ENCODE measurements around the gene MMP25. TPM values are rescaled to one million over a fixed set of nuclear protein-coding genes. Genes with fewer than 3 reads are reported as not detected.
"Not testable (repeated sequence)": the region's sequence is repeated elsewhere in the genome, so short reads cannot be mapped to it uniquely, and the experiment has no call there.

MMP25 gene
- total RNA-seq, 1 experiment from 2014 or later: 0.80 TPM

GRCh38 chr16:3066440-3066748, 20.0 kb downstream of the MMP25 start:
- intact Hi-C loops (cut with micrococcal nuclease; ENCODE audit: unreplicated experiment): no loop called here
- BruUV-seq (replicated peaks): no TSS peak
- no peaks in the 10 kb centered on the region for H3K4me1 ChIP-seq (ENCODE audit: insufficient read depth, low read length, poor library complexity, severe bottlenecking)
- H3K4me3 ChIP-seq (ENCODE audit: low read depth, low read length, poor library complexity, severe bottlenecking): no peak overlapping the region
- no peak overlapping the region for H3K27ac ChIP-seq (ENCODE audit: low read depth, low read length, poor library complexity, severe bottlenecking)
- DNase-seq (ENCODE audit: low spot score): no peak
- no peaks in the 10 kb centered on the region for H3K9me3 ChIP-seq (ENCODE audit: low read depth, low read length, poor library complexity, severe bottlenecking)
- TF ChIP-seq, protein P1, sequence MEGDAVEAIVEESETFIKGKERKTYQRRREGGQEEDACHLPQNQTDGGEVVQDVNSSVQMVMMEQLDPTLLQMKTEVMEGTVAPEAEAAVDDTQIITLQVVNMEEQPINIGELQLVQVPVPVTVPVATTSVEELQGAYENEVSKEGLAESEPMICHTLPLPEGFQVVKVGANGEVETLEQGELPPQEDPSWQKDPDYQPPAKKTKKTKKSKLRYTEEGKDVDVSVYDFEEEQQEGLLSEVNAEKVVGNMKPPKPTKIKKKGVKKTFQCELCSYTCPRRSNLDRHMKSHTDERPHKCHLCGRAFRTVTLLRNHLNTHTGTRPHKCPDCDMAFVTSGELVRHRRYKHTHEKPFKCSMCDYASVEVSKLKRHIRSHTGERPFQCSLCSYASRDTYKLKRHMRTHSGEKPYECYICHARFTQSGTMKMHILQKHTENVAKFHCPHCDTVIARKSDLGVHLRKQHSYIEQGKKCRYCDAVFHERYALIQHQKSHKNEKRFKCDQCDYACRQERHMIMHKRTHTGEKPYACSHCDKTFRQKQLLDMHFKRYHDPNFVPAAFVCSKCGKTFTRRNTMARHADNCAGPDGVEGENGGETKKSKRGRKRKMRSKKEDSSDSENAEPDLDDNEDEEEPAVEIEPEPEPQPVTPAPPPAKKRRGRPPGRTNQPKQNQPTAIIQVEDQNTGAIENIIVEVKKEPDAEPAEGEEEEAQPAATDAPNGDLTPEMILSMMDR (conservative IDR thresholded peaks at IDR 0.05; ENCODE audit: low read depth, low read length): no peak
- TF ChIP-seq EZH2 (IDR thresholded peaks at IDR 0.05; ENCODE audit: borderline replicate concordance, low read depth, low read length, poor library complexity, severe bottlenecking): no peak
- CTCF ChIA-PET: interaction anchor here (0.6 kb wide), 1 partner anchor 958 kb away, joined by 3 read pairs; no protein-coding TSS in a partner anchor
- no peaks in the 10 kb centered on the region for H3K27me3 ChIP-seq (replicated peaks; ENCODE audit: insufficient read depth, low read depth, low read length, poor library complexity)
- no peaks in the 10 kb centered on the region for H3K36me3 ChIP-seq (ENCODE audit: insufficient read depth, low read length, poor library complexity, severe bottlenecking)
- POLR2A ChIA-PET (ENCODE audit: low non-redundant PET): no interaction called here

DNA sequence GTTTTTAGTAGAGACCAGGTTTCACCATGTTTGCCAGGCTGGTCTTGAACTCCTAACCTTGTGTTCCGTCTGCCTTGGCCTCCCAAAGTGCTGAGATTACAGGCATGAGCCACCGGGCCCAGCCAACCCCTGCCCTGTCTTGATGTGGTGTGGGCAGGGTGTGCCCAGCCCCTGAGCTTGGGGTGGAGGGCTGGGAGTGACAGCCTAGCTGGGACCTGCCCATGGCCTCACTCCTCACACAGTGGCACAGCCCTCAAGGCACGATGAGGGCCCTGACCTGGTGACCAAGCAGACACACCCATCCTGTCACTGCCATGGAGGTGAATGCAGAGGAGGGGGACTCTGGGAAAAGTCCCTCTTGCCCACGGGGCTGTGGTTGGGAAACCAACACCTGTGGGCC, 22.1 kb downstream of the MMP25 start:
- intact Hi-C loops (cut with micrococcal nuclease; ENCODE audit: unreplicated experiment): no loop called here
- no peaks in the 10 kb centered on the region for H3K9me3 ChIP-seq (ENCODE audit: low read depth, low read length, poor library complexity, severe bottlenecking)
- no peaks in the 10 kb centered on the region for H3K27me3 ChIP-seq (replicated peaks; ENCODE audit: insufficient read depth, low read depth, low read length, poor library complexity)
- DNase-seq (ENCODE audit: low spot score): no peak
- TF ChIP-seq, protein P1 (conservative IDR thresholded peaks at IDR 0.05; ENCODE audit: low read depth, low read length): no peak
- TF ChIP-seq EZH2 (IDR thresholded peaks at IDR 0.05; ENCODE audit: borderline replicate concordance, low read depth, low read length, poor library complexity, severe bottlenecking): no peak
- H3K4me1 ChIP-seq (ENCODE audit: insufficient read depth, low read length, poor library complexity, severe bottlenecking): no peaks in the 10 kb centered on the region
- ChIA-PET POLR2A (ENCODE audit: low non-redundant PET) (no interaction called here), CTCF (no interaction called here)
- H3K4me3 ChIP-seq (ENCODE audit: low read depth, low read length, poor library complexity, severe bottlenecking): no peak overlapping the region
- H3K36me3 ChIP-seq (ENCODE audit: insufficient read depth, low read length, poor library complexity, severe bottlenecking): no peaks in the 10 kb centered on the region
- H3K27ac ChIP-seq (ENCODE audit: low read depth, low read length, poor library complexity, severe bottlenecking): no peak overlapping the region
- no TSS peak for BruUV-seq (replicated peaks)

DNA sequence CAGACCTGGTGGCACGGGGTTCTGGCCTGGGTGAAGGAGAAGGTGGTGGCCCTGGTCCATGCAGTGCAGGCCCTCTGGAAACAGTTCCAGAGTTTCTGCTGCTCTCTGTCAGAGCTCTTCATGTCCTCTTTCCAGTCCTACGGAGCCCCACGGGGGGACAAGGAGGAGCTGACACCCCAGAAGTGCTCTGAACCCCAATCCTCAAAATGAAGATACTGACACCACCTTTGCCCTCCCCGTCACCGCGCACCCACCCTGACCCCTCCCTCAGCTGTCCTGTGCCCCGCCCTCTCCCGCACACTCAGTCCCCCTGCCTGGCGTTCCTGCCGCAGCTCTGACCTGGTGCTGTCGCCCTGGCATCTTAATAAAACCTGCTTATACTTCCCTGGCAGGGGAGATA, 22.8 kb downstream of the MMP25 start:
- H3K27ac ChIP-seq (ENCODE audit: low read depth, low read length, poor library complexity, severe bottlenecking); CTCF ChIA-PET; BruUV-seq (replicated peaks); H3K9me3 ChIP-seq (ENCODE audit: low read depth, low read length, poor library complexity, severe bottlenecking); intact Hi-C loops (cut with micrococcal nuclease; ENCODE audit: unreplicated experiment); DNase-seq (ENCODE audit: low spot score); H3K4me3 ChIP-seq (ENCODE audit: low read depth, low read length, poor library complexity, severe bottlenecking); H3K27me3 ChIP-seq (replicated peaks; ENCODE audit: insufficient read depth, low read depth, low read length, poor library complexity); H3K36me3 ChIP-seq (ENCODE audit: insufficient read depth, low read length, poor library complexity, severe bottlenecking); POLR2A ChIA-PET (ENCODE audit: low non-redundant PET); H3K4me1 ChIP-seq (ENCODE audit: insufficient read depth, low read length, poor library complexity, severe bottlenecking): not testable (repeated sequence)

- no peak for TF ChIP-seq EZH2 (IDR thresholded peaks at IDR 0.05; ENCODE audit: borderline replicate concordance, low read depth, low read length, poor library complexity, severe bottlenecking)
- TF ChIP-seq, protein P1 (conservative IDR thresholded peaks at IDR 0.05; ENCODE audit: low read depth, low read length): no peak
- H3K27ac ChIP-seq (ENCODE audit: low read depth, low read length, poor library complexity, severe bottlenecking): no peak overlapping the region
- H3K27me3 ChIP-seq (replicated peaks; ENCODE audit: insufficient read depth, low read depth, low read length, poor library complexity): no peaks in the 10 kb centered on the region
- H3K36me3 ChIP-seq (ENCODE audit: insufficient read depth, low read length, poor library complexity, severe bottlenecking): no peaks in the 10 kb centered on the region
- H3K4me1 ChIP-seq (ENCODE audit: insufficient read depth, low read length, poor library complexity, severe bottlenecking): no peaks in the 10 kb centered on the region
- intact Hi-C loops (cut with micrococcal nuclease; ENCODE audit: unreplicated experiment): no loop called here
- H3K9me3 ChIP-seq (ENCODE audit: low read depth, low read length, poor library complexity, severe bottlenecking): no peaks in the 10 kb centered on the region
- no peak for DNase-seq (ENCODE audit: low spot score)
- BruUV-seq (replicated peaks): no TSS peak
- ChIA-PET CTCF (no interaction called here), POLR2A (ENCODE audit: low non-redundant PET) (no interaction called here)
- H3K4me3 ChIP-seq (ENCODE audit: low read depth, low read length, poor library complexity, severe bottlenecking): no peak overlapping the region
Measured at GRCh38 chr16:3070608-3071111, 24.3 kb downstream of the MMP25 start.

All from A673 (cell line).